ENCODE measurements around the gene BRCA2.

Gene BRCA2

DNA sequence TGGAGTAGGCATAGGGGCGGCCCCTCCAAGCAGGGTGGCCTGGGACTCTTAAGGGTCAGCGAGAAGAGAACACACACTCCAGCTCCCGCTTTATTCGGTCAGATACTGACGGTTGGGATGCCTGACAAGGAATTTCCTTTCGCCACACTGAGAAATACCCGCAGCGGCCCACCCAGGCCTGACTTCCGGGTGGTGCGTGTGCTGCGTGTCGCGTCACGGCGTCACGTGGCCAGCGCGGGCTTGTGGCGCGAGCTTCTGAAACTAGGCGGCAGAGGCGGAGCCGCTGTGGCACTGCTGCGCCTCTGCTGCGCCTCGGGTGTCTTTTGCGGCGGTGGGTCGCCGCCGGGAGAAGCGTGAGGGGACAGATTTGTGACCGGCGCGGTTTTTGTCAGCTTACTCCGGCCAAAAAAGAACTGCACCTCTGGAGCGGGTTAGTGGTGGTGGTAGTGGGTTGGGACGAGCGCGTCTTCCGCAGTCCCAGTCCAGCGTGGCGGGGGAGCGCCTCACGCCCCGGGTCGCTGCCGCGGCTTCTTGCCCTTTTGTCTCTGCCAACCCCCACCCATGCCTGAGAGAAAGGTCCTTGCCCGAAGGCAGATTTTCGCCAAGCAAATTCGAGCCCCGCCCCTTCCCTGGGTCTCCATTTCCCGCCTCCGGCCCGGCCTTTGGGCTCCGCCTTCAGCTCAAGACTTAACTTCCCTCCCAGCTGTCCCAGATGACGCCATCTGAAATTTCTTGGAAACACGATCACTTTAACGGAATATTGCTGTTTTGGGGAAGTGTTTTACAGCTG, at the start of gene BRCA2, which contains the start of gene ZAR1L:
Gene BRCA2, plus strand, starts transcription at position 271 of the 790 bp plus-strand sequence. CDS start 953 bp downstream, outside the sequence.
Gene ZAR1L, minus strand, starts transcription at position 126 of the 790 bp plus-strand sequence. CDS start 3,438 bp downstream, outside the sequence.
- DNase-seq (ENCODE audit: low read depth, low spot score) = peak; percentile 72

DNA sequence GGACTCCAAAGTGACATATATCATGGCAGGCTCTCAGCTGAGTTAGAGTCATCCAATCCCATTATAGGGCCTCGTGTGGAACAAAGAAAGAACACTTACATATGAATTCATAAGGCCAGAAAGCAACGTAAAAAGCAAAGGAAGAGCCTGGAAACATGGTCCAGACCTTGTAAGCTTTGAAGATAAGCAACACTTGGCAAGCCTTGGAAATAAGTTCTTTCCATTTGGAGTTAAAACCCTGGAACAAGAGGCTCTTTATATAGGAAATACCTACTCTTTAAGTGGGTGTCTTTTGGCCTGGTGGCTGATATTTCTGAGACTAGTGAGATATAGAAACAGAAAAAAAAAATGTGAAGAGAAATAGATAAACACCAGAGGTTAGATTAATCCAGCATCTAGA, 49.6 kb upstream of the BRCA2 start:
- DNase-seq (ENCODE audit: low read depth, low spot score) = no peak

GRCh38 chr13:32266130-32266529, 49.2 kb upstream of the BRCA2 start:
- no peak for DNase-seq (ENCODE audit: low read depth, low spot score)

DNA sequence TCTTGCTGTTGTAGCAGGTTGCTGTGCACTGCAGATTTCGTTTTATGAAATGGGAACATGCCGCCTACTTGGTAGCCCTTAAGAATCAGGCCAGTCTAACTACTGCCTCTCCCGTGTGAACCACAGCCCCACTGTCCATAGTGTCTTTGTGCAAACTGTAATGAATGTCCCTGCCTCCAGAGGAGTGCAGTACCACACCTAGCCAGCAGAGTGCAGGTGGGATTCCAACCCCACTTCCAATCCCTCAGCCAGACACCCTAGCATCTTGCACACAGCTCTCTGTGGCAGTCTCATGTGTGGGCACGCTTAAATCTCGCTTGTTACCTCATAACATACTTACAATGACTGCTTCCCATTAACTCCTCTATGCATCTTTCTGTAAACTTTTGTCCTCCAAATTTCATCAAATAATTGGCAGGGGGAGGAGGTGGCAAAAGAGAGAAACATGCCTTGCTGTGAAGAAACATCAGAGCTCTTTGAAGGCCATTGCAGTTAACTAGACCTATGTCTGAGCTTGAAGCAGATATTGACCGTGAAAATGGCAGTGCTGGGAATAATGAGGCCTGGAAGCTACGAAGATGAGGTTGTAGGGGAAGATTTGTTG, 47.4 kb upstream of the BRCA2 start:
- DNase-seq (ENCODE audit: low read depth, low spot score) = no peak

- no peak for DNase-seq (ENCODE audit: low read depth, low spot score)
Measured at GRCh38 chr13:32272021-32272683, 43.2 kb upstream of the BRCA2 start.

DNA sequence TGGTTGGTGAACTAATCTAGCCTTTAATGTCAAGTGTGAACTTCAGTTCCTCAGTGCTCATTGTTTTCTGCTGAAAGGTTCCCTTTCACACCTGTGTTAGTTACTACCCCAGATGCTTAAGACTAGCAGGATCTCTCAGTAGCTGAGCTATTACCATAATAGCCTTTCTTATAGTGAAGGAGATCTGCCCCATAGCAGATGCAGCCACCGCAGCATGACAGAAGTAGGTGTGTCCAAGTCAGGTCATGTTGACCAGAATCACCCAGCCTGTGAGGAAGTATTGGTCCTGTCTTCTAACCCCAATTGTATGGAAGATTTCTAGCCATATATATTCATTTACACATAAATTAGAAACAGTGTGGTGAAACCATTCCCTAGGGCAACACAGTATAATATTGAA, 37.5 kb upstream of the BRCA2 start:
- DNase-seq (ENCODE audit: low read depth, low spot score) = no peak

DNA sequence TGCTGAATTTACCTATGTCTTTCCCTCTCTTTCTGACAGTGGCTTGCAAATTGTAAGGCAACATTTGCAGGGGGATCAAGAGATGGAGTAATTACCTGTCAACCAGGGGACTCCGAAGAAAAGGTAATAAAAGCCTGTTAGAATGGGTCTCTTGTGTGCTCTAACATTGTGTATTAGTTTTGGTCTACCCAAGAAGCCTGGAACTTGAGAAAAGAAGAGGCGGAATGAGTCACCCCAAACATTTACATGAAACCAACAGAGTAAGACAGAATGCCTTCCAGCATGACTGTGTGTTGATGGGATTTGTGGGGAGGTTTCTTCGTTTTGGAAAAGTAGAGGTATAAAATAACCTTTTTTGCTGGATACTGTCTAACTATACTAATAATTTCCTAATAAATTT, 36.9 kb upstream of the BRCA2 start:
- DNase-seq (ENCODE audit: low read depth, low spot score) = no peak

- DNase-seq (ENCODE audit: low read depth, low spot score) = no peak
Measured at GRCh38 chr13:32281096-32281495, 34.2 kb upstream of the BRCA2 start.

- no peak for DNase-seq (ENCODE audit: low read depth, low spot score)
Measured at GRCh38 chr13:32282096-32282711, 33.1 kb upstream of the BRCA2 start.

GRCh38 chr13:32284927-32285632, 30.2 kb upstream of the BRCA2 start:
- DNase-seq (ENCODE audit: low read depth, low spot score) = no peak

GRCh38 chr13:32285633-32285965, 29.7 kb upstream of the BRCA2 start:
- DNase-seq (ENCODE audit: low read depth, low spot score) = no peak

DNA sequence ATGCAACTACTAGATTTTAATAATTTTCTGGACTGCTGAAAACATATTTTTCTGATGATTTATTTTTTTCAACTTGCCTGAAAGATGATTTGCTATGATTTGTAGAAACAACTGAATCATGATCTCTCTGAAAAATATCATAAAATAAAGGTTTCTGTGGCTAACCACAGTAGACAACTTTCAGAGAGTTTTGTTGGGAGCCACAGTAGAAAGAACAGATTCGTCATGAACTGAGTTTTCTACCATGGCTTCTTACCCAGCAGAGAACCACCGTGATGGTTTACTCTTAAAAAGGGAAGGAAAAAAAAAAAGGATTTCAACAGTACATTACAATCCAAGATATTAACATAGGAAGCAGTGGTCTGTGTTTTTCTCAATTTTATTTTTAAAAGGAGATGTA, 18.1 kb upstream of the BRCA2 start:
- DNase-seq (ENCODE audit: low read depth, low spot score) = no peak

- DNase-seq (ENCODE audit: low read depth, low spot score) = no peak
Measured at GRCh38 chr13:32298695-32299094, 16.6 kb upstream of the BRCA2 start.

DNA sequence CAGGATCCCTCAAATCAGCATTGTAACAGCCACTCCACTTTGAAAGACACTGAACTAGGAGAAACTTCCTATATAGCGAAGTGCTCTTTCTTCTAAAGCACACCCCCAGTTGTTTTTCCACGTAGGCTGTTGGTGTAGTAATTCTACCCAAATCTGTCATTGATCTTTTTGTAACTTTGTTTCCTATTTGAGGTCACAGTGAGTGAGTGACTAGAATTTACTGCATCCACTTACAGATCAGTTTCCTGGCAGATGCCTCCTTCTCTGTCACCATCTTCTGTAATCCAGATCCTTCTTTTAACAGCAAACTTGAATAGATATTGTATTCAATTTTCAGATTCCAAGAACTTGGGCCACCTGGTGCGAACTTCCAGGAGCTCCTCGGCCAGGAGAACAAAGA, 15.4 kb upstream of the BRCA2 start:
- DNase-seq (ENCODE audit: low read depth, low spot score) = no peak

- no peak for DNase-seq (ENCODE audit: low read depth, low spot score)
Measured at GRCh38 chr13:32300406-32300805, 14.9 kb upstream of the BRCA2 start.

GRCh38 chr13:32300920-32301319, 14.4 kb upstream of the BRCA2 start:
- no peak for DNase-seq (ENCODE audit: low read depth, low spot score)

GRCh38 chr13:32302461-32302860, 12.8 kb upstream of the BRCA2 start:
- no peak for DNase-seq (ENCODE audit: low read depth, low spot score)

- no peak for DNase-seq (ENCODE audit: low read depth, low spot score)
Measured at GRCh38 chr13:32305646-32306045, 9.7 kb upstream of the BRCA2 start.

GRCh38 chr13:32309312-32310133, 5.8 kb upstream of the BRCA2 start:
- no peak for DNase-seq (ENCODE audit: low read depth, low spot score)

- DNase-seq (ENCODE audit: low read depth, low spot score) = no peak
Measured at GRCh38 chr13:32310134-32310706, 5.1 kb upstream of the BRCA2 start.
